ENCODE data around the gene ERC1. TPM values are rescaled to one million over a fixed set of nuclear protein-coding genes. Genes with fewer than 3 reads are reported as not detected.
"Not testable (repeated sequence)": the region's sequence is repeated elsewhere in the genome, so short reads cannot be mapped to it uniquely, and the experiment has no call there.

The ERC1 gene
- total RNA-seq, 1 experiment from 2014 or later: 12.5 TPM

GRCh38 chr12:1307796-1308195 lies 316.8 kb downstream of the ERC1 start:
- no peak for DNase-seq (ENCODE audit: extremely low read depth, low read depth)

GRCh38 chr12:1309613-1310012 lies 318.6 kb downstream of the ERC1 start:
- DNase-seq (ENCODE audit: extremely low read depth, low read depth): no peak

- DNase-seq (ENCODE audit: extremely low read depth, low read depth): no peak
Measured at GRCh38 chr12:1310653-1311052, 319.6 kb downstream of the ERC1 start.

GRCh38 chr12:1311145-1311544 lies 320.1 kb downstream of the ERC1 start:
- DNase-seq (ENCODE audit: extremely low read depth, low read depth): no peak

- DNase-seq (ENCODE audit: extremely low read depth, low read depth): no peak
Measured at GRCh38 chr12:1313906-1314305, 322.9 kb downstream of the ERC1 start.

- no peak for DNase-seq (ENCODE audit: extremely low read depth, low read depth)
Measured at GRCh38 chr12:1314523-1314922, 323.5 kb downstream of the ERC1 start.

GRCh38 chr12:1316991-1317390 lies 326.0 kb downstream of the ERC1 start:
- not testable (repeated sequence) for DNase-seq (ENCODE audit: extremely low read depth, low read depth)

- DNase-seq (ENCODE audit: extremely low read depth, low read depth): no peak
Measured at GRCh38 chr12:1318327-1319031, 327.5 kb downstream of the ERC1 start.

- no peak for DNase-seq (ENCODE audit: extremely low read depth, low read depth)
Measured at GRCh38 chr12:1319212-1319611, 328.2 kb downstream of the ERC1 start.

- no peak for DNase-seq (ENCODE audit: extremely low read depth, low read depth)
Measured at GRCh38 chr12:1320021-1320420, 329.0 kb downstream of the ERC1 start.

- DNase-seq (ENCODE audit: extremely low read depth, low read depth): no peak
Measured at GRCh38 chr12:1322821-1323220, 331.8 kb downstream of the ERC1 start.

- no peak for DNase-seq (ENCODE audit: extremely low read depth, low read depth)
Measured at GRCh38 chr12:1324099-1324498, 333.1 kb downstream of the ERC1 start.

- DNase-seq (ENCODE audit: extremely low read depth, low read depth): no peak
Measured at GRCh38 chr12:1324910-1325309, 333.9 kb downstream of the ERC1 start.

- no peak for DNase-seq (ENCODE audit: extremely low read depth, low read depth)
Measured at GRCh38 chr12:1325666-1326065, 334.6 kb downstream of the ERC1 start.

- no peak for DNase-seq (ENCODE audit: extremely low read depth, low read depth)
Measured at GRCh38 chr12:1326258-1326657, 335.2 kb downstream of the ERC1 start.

GRCh38 chr12:1328391-1328790 lies 337.4 kb downstream of the ERC1 start:
- DNase-seq (ENCODE audit: extremely low read depth, low read depth): no peak

GRCh38 chr12:1329784-1330476 lies 338.9 kb downstream of the ERC1 start:
- no peak for DNase-seq (ENCODE audit: extremely low read depth, low read depth)

GRCh38 chr12:1330477-1330827 lies 339.4 kb downstream of the ERC1 start:
- DNase-seq (ENCODE audit: extremely low read depth, low read depth): no peak

GRCh38 chr12:1332327-1332726 lies 341.3 kb downstream of the ERC1 start:
- DNase-seq (ENCODE audit: extremely low read depth, low read depth): no peak

- DNase-seq (ENCODE audit: extremely low read depth, low read depth): no peak
Measured at GRCh38 chr12:1338483-1339177, 347.6 kb downstream of the ERC1 start.

GRCh38 chr12:1339178-1339541 lies 348.1 kb downstream of the ERC1 start:
- DNase-seq (ENCODE audit: extremely low read depth, low read depth): not testable (repeated sequence)
